Endothelial cell of umbilical vein (primary cell): ENCODE results near the gene RGS7BP. TPM values are rescaled to one million over a fixed set of nuclear protein-coding genes. Genes with fewer than 3 reads are reported as not detected.

ENCODE experiments used
- BruUV-seq: library from RNA; stranded (reverse); fragments of 400-500 nt; replicated peaks from 2 replicates; lab custom pipeline; 2021; lab: Mats Ljungman, UMichigan
- CTCF ChIA-PET: fragments of 300-600, 350-600 bp; sonication (Branson Sonifier 250); formaldehyde crosslinking; loops from one replicate; lab custom pipeline; 2021; ENCODE audit warnings: antibody characterized with exemption, inconsistent platforms; lab: Charles Lee
- POLR2A ChIA-PET: fragments of 300-600, 350-600 bp; sonication (Branson Sonifier 250); formaldehyde crosslinking; loops from one replicate; lab custom pipeline; 2021; ENCODE audit warnings: antibody characterized with exemption, inconsistent platforms; lab: Charles Lee
- DNase-seq: peaks from one replicate; pipeline ENCODE4 v3.0.0-alpha.2; 2011; ENCODE audit warnings: low read depth, low spot score
- FAIRE-seq: peaks from 2 replicates; lab custom pipeline; 2011; peaks lifted over from hg19 to GRCh38; lab: Jason Lieb, UNC
- H2AFZ ChIP-seq: 2 replicates; pipeline ENCODE4 v1.6.0; 2012; ENCODE audit warnings: low read depth, low read length, control low read depth, inconsistent platforms
- H3K27ac ChIP-seq: 2 replicates; pipeline ENCODE4 v1.5.1; 2011; ENCODE audit warnings: low read depth, mild to moderate bottlenecking, control low read depth, low read length, moderate library complexity; ENCODE audit not compliant: insufficient read depth
- H3K27me3 ChIP-seq, 2 experiments: 2 replicates each; pipeline versions ENCODE4 v1.6.0 to v1.6.1; 2011; ENCODE audit warnings: low read length in 2 of 2, mixed read lengths in 1 of 2; ENCODE audit not compliant: control insufficient read depth in 2 of 2, insufficient read depth in 2 of 2
- H3K36me3 ChIP-seq, 2 experiments: 2 replicates in 1 of 2; 3 replicates in 1 of 2; pipeline ENCODE4 v1.5.1; 2011; ENCODE audit warnings: low read length in 2 of 2, mild to moderate bottlenecking in 1 of 2, moderate library complexity in 1 of 2; ENCODE audit not compliant: control insufficient read depth in 2 of 2, insufficient read depth in 2 of 2; ENCODE audit errors: extremely low read depth in 1 of 2
- H3K4me1 ChIP-seq: 3 replicates; pipeline ENCODE4 v1.5.1; 2011; ENCODE audit warnings: mild to moderate bottlenecking, low read length; ENCODE audit not compliant: control insufficient read depth, insufficient read depth; ENCODE audit errors: extremely low read depth
- H3K4me2 ChIP-seq: 2 replicates; pipeline ENCODE4 v1.6.1; 2011; ENCODE audit warnings: low read length, control low read depth, mixed read lengths; ENCODE audit not compliant: insufficient read depth
- H3K4me3 ChIP-seq, 3 experiments: fragments of 200-600 bp in 1 of 3; sonication (generic), shearing (Covaris generic) in 1 of 3; replicated peaks in 1 of 3; 2 replicates each; pipeline ENCODE4 v1.5.1; 2011 to 2016; ENCODE audit warnings: control low read depth in 3 of 3, low read length in 3 of 3, mild to moderate bottlenecking in 2 of 3, inconsistent platforms in 1 of 3, low read depth in 1 of 3, moderate library complexity in 1 of 3; ENCODE audit not compliant: insufficient read depth in 1 of 3
- H3K79me2 ChIP-seq: 2 replicates; pipeline ENCODE4 v1.6.0; 2012; ENCODE audit warnings: low read length, inconsistent platforms; ENCODE audit not compliant: control insufficient read depth, insufficient read depth
- H3K9ac ChIP-seq: replicated peaks from 2 replicates; pipeline ENCODE3; 2011; ENCODE audit warnings: low read length, control low read depth; ENCODE audit not compliant: insufficient read depth; ENCODE audit errors: extremely low read depth
- H3K9me1 ChIP-seq: replicated peaks from 3 replicates; pipeline ENCODE4 v1.6.0; 2011; ENCODE audit warnings: mild to moderate bottlenecking, low read length; ENCODE audit not compliant: control insufficient read depth, insufficient read depth; ENCODE audit errors: extremely low read depth
- H3K9me3 ChIP-seq: replicated peaks from 2 replicates; pipeline ENCODE4 v1.5.1; 2012; ENCODE audit warnings: low read length, inconsistent platforms; ENCODE audit not compliant: control insufficient read depth, insufficient read depth
- H4K20me1 ChIP-seq: replicated peaks from 2 replicates; pipeline ENCODE3; 2011; ENCODE audit warnings: mild to moderate bottlenecking, low read length; ENCODE audit not compliant: control insufficient read depth, insufficient read depth; ENCODE audit errors: extremely low read depth
- CTCF ChIP-seq, 2 donors: IDR thresholded peaks; 1 replicate in 1 of 2; 2 replicates in 1 of 2; pipeline ENCODE4 v1.5.1; 2011; ENCODE audit warnings: low read length in 2 of 2, mild to moderate bottlenecking in 2 of 2, moderate library complexity in 2 of 2, control low read depth in 1 of 2, inconsistent platforms in 1 of 2, low read depth in 1 of 2; ENCODE audit not compliant: insufficient read depth in 1 of 2; ENCODE audit errors: extremely low read depth in 1 of 2
- EZH2 ChIP-seq: IDR thresholded peaks from 2 replicates; pipeline ENCODE4 v1.6.1; 2012; ENCODE audit warnings: borderline replicate concordance, low read depth, mild to moderate bottlenecking, moderate library complexity, low read length, inconsistent platforms; ENCODE audit not compliant: severe bottlenecking
- FOS ChIP-seq: IDR thresholded peaks from 2 replicates; pipeline ENCODE4 v1.6.1; 2011; ENCODE audit warnings: mild to moderate bottlenecking, low read length, moderate library complexity, borderline replicate concordance; ENCODE audit not compliant: insufficient read depth
- GATA2 ChIP-seq: IDR thresholded peaks from 2 replicates; pipeline ENCODE4 v1.7.0; 2011; ENCODE audit warnings: low read depth, mild to moderate bottlenecking, moderate library complexity, mixed read lengths, low read length; ENCODE audit not compliant: insufficient read length, insufficient read depth
- JUN ChIP-seq: IDR thresholded peaks from 2 replicates; pipeline ENCODE4 v1.6.1; 2011; ENCODE audit warnings: borderline replicate concordance, low read depth; ENCODE audit not compliant: insufficient read length, insufficient read depth
- MAX ChIP-seq: IDR thresholded peaks from 2 replicates; pipeline ENCODE4 v1.6.1; 2011; ENCODE audit not compliant: insufficient read depth, insufficient read length
- MYC ChIP-seq: IDR thresholded peaks from one replicate; pipeline ENCODE4 v1.6.1; 2011; ENCODE audit warnings: mild to moderate bottlenecking, low read depth, low read length
- POLR2A ChIP-seq: IDR thresholded peaks from 2 replicates; pipeline ENCODE4 v1.6.1; 2012; ENCODE audit warnings: low read depth, mild to moderate bottlenecking, control low read depth, low read length
- POLR2AphosphoS5 ChIP-seq: IDR thresholded peaks from 2 replicates; pipeline ENCODE4 v1.6.1; 2012; ENCODE audit warnings: low read depth, mild to moderate bottlenecking, control low read depth, low read length, moderate library complexity; ENCODE audit not compliant: insufficient read depth
- dilution Hi-C: fragments of 300-500 bp; cut with MboI; formaldehyde crosslinking; loops from one replicate; pipeline ENCODE4 v1.15.0; 2019; ENCODE audit warnings: low sequenced_read_pairs; ENCODE audit not compliant: extremely low pct_ligation_motif_present
- intact Hi-C: fragments of 100-400 bp; cut with micrococcal nuclease; formaldehyde crosslinking; loops from one replicate; pipeline ENCODE4 v1.10.0; 2022
- polyA plus RNA-seq, 4 experiments: library from polyadenylated mRNA; depleted of rRNA in 3 of 4; stranded (reverse) in 3 of 4; unstranded in 1 of 4; fragments of >200 nt; gene quantifications; 2 replicates each; pipeline versions ENCODE4 v1.2.1 to v1.2.3, GENCODE V29; 2011 to 2012; ENCODE audit warnings: missing spikeins in 1 of 4
- total RNA-seq: library from RNA; stranded (reverse); gene quantifications from 2 replicates; pipeline ENCODE4 v1.2.3, GENCODE V29; 2021

The RGS7BP gene
- total and polyA plus RNA-seq, 2 donors (not counting 3 experiments of a cell fraction or from before 2014, with no cell fraction given): 0.51 to 2.0 TPM

- DNase-seq: no peak
- Histone ChIP-seq H3K9ac (no peak overlapping the region), H3K9me3 (no peaks in the 10 kb centered on the region), H4K20me1 (no peaks in the 10 kb centered on the region), H3K9me1 (no peaks in the 10 kb centered on the region), H3K36me3 (no peaks in the 10 kb centered on the region), H3K79me2 (no peaks in the 10 kb centered on the region), H3K4me3 (no peak overlapping the region), H3K4me1 (no peaks in the 10 kb centered on the region), H3K4me2 (no peak overlapping the region), H2AFZ (no peak overlapping the region), H3K27me3 (no peaks in the 10 kb centered on the region), H3K27ac (no peak overlapping the region)
- FAIRE-seq: no peak
- dilution Hi-C loops: no loop called here
- intact Hi-C loops: no loop called here
- BruUV-seq: no TSS peak
- ChIA-PET CTCF (no interaction called here), POLR2A (no interaction called here)
- TF ChIP-seq CTCF (IDR thresholded peaks at IDR 0.05; ENCODE audit: extremely low read depth in 1 of 2, insufficient read depth in 1 of 2, low read depth in 1 of 2, low read length in 2 of 2) (no peak), JUN (no peak)
These were observed 46.9 kb upstream of the RGS7BP start for GRCh38 chr5:64458948-64459347.

- Histone ChIP-seq H3K36me3 (no peaks in the 10 kb centered on the region), H3K4me3 (no peak overlapping the region), H3K4me1 (no peaks in the 10 kb centered on the region), H4K20me1 (no peaks in the 10 kb centered on the region), H3K79me2 (no peaks in the 10 kb centered on the region), H3K27ac (no peak overlapping the region), H3K4me2 (no peak overlapping the region), H3K9me3 (no peaks in the 10 kb centered on the region), H3K27me3 (no peaks in the 10 kb centered on the region), H3K9ac (no peak overlapping the region), H3K9me1 (no peaks in the 10 kb centered on the region), H2AFZ (no peak overlapping the region)
- FAIRE-seq (no peak), DNase-seq (no peak)
- ChIA-PET CTCF (interaction anchor here (0.9 kb wide), 1 partner anchor 315 kb away, joined by 3 read pairs; no protein-coding TSS in a partner anchor), POLR2A (no interaction called here)
- TF ChIP-seq CTCF (IDR thresholded peaks at IDR 0.05; ENCODE audit: extremely low read depth in 1 of 2, insufficient read depth in 1 of 2, low read depth in 1 of 2, low read length in 2 of 2) (no peak), JUN (no peak), MYC (no peak), GATA2 (no peak), EZH2 (no peak), POLR2A (no peak), MAX (no peak), FOS (no peak), POLR2AphosphoS5 (no peak)
- dilution Hi-C loops (no loop called here), intact Hi-C loops (no loop called here)
- BruUV-seq: no TSS peak
These were observed 43.4 kb upstream of the RGS7BP start for GRCh38 chr5:64462391-64462790.
